H1 (cell line): Measurements from ENCODE around the gene CSPG5. TPM values are rescaled to one million over a fixed set of nuclear protein-coding genes. Genes with fewer than 3 reads are reported as not detected.

Experiments used
- CBX5 ChIP-seq: fragments of 300-800, 300-1000 bp; sonication (generic); IDR thresholded peaks from 2 replicates; pipeline ENCODE4 v1.7.1; 2016; ENCODE audit warnings: antibody characterized with exemption, low read length, low read depth
- CEBPB ChIP-seq: IDR thresholded peaks from 2 replicates; pipeline ENCODE4 v1.6.1; 2012; ENCODE audit warnings: low read depth, low read length
- CHD1 ChIP-seq: IDR thresholded peaks from 2 replicates; pipeline ENCODE4 v1.6.1; 2012; ENCODE audit warnings: low read depth, low read length, improper control_type of control experiment
- HDAC6 ChIP-seq: IDR thresholded peaks from one replicate; pipeline ENCODE4 v1.7.1; 2012; ENCODE audit warnings: low read depth, mild to moderate bottlenecking, inconsistent platforms, low read length, moderate library complexity
- JUN ChIP-seq: IDR thresholded peaks from 2 replicates; pipeline ENCODE4 v1.6.1; 2011; ENCODE audit warnings: low read depth, mild to moderate bottlenecking, improper control_type of control experiment, low read length
- KDM1A ChIP-seq: fragments of 200-600, 300-600 bp; sonication (generic); IDR thresholded peaks from 2 replicates; pipeline ENCODE4 v1.7.1; 2016; ENCODE audit warnings: mild to moderate bottlenecking, low read length, borderline replicate concordance
- POU5F1 ChIP-seq: IDR thresholded peaks from 2 replicates; pipeline ENCODE4 v1.6.1; 2011; ENCODE audit warnings: low read depth, mild to moderate bottlenecking, low read length, moderate library complexity
- RBBP5 ChIP-seq: IDR thresholded peaks from 2 replicates; pipeline ENCODE4 v1.7.1; 2012; ENCODE audit warnings: low read depth, mild to moderate bottlenecking, inconsistent platforms, low read length, moderate library complexity, borderline replicate concordance
- TEAD4 ChIP-seq: IDR thresholded peaks from 2 replicates; pipeline ENCODE4 v1.6.1; 2012; ENCODE audit warnings: low read depth, low read length, inconsistent platforms, mixed read lengths
- ZNF274 ChIP-seq: IDR thresholded peaks from 2 replicates; pipeline ENCODE4 v1.7.0; 2012; ENCODE audit warnings: low read length, borderline replicate concordance; ENCODE audit errors: extremely low read depth
- polyA plus RNA-seq, 7 experiments: library from polyadenylated mRNA; depleted of rRNA in 3 of 7; stranded (reverse) in 5 of 7; unstranded in 2 of 7; fragments of >200 nt in 5 of 7; fragments of 200-250 nt in 2 of 7; gene quantifications; 1 replicate in 5 of 7; 2 replicates in 1 of 7; 4 replicates in 1 of 7; pipeline versions ENCODE4 v1.2.1 to v1.2.3, GENCODE V29; 2011 to 2013; ENCODE audit warnings: missing spikeins in 2 of 7, mixed read lengths in 2 of 7
- total RNA-seq: library from RNA; stranded (reverse); fragmentation: NEBNext Ultra II Directional; extraction: Animal tissue kit (Norgen Biotek cat#: 25700); gene quantifications from 2 replicates; pipeline ENCODE4 v1.2.1, GENCODE V29; 2021

The CSPG5 gene
- total and polyA plus RNA-seq, 2 of the 8 experiments (the other 6 are each of a cell fraction or from before 2014, with no cell fraction given): 2.1 to 7.4 TPM

DNA sequence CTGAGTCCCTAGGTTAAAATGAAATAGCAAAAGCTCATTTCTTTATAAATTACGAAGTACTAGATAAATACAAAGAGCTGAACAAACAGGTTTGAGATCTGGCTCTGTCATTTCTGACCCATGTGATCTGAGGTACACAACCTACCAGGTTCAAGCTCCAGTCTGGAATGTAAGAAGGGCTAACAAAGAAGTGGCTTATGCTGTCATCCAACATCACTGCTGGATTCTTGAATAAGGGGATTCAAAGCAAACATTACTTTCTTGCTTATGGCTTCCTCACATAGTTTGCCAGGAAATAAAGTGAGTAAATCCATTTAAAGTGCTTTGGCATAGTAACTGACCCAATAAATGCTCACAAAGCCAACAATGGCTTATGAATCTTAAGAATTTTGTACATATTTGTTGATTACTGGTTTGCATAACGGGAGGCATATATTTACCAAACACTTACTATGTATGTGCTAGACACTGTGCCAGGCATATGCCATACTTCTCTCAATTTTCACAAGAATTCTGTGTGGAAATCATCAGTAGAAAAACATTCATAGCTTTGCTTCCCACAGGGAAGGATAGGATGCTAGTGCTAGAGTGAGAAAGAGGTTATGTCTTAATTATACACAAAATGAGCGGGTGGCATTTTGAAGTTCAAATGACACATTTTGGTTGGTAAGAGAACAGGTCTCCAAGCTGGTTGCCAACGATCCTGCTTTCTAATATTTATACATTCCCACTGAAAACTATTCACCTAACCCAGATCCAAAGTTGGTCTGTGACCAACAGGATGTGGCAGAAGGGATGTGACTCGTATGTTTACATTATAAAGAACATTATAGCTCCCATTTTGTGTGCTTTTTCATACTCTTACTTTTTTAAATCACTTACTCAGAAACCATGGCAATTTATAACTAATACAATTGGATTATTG is 38.7 kb upstream of the CSPG5 start (continued):
- TF ChIP-seq JUN: no peak
- no peak for TF ChIP-seq TEAD4
- no peak for TF ChIP-seq CBX5
- no peak for TF ChIP-seq RBBP5
- no peak for TF ChIP-seq HDAC6
- no peak for TF ChIP-seq KDM1A
- no peak for TF ChIP-seq POU5F1
- TF ChIP-seq CHD1: no peak
- TF ChIP-seq ZNF274: no peak
- no peak for TF ChIP-seq CEBPB
